ENCODE measurements around the gene TMTC4.
A peak's percentile ranks its signal among the peaks of the same experiment; 100 is the strongest.
"Not testable (repeated sequence)": the region's sequence is repeated elsewhere in the genome, so short reads cannot be mapped to it uniquely, and the experiment has no call there.

TMTC4 gene

DNA sequence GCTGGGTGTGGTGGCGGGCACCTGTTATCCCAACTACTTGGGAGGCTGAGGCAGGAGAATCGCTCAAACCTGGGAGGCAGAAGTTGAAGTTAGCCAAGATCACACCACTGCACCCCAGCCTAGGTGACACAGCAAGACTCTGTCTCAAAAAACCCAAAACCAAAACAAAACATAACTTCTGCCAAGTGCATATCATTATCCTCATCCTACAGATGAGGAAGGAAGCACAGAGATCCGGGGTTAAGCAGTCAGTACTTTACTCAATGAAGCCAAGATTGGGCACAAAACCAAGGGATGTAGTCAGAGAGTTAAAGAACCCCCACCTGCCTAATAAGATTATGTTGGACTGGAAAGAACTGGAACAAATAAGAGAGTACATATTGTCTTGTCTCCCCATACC is 5.5 kb upstream of the TMTC4 start:
- no peaks in the 10 kb centered on the region for H3K36me3 ChIP-seq
- no peak for TF ChIP-seq CTCF (IDR thresholded peaks at IDR 0.05)
- H3K4me1 ChIP-seq (ENCODE audit: control insufficient read depth in 1 of 2, insufficient read depth in 1 of 2, low read depth in 1 of 2, low read length in 1 of 2): peaks cover 6 to 7% of the 10 kb centered on the region in 2 experiments

GRCh38 chr13:100677128-100677527 is 2.5 kb upstream of the TMTC4 start:
- Histone ChIP-seq H3K27me3 (peaks cover 43% of the 10 kb centered on the region), H3K4me1 (ENCODE audit: control insufficient read depth in 1 of 2, insufficient read depth in 1 of 2, low read depth in 1 of 2, low read length in 1 of 2) (peaks cover 13 to 16% of the 10 kb centered on the region in 2 experiments)
- not testable (repeated sequence) for H3K4me3 ChIP-seq (ENCODE audit: low read depth in 1 of 2, low read length in 1 of 2); H3K9me3 ChIP-seq; H3K36me3 ChIP-seq; H3K27ac ChIP-seq

More for the DNA sequence above, 5.5 kb upstream of the TMTC4 start:
- Histone ChIP-seq H3K27me3 (peaks cover 23% of the 10 kb centered on the region), H3K9me3 (no peaks in the 10 kb centered on the region), H3K27ac (no peak overlapping the region), H3K4me3 (ENCODE audit: low read depth in 1 of 2, low read length in 1 of 2) (no peak overlapping the region)

DNA sequence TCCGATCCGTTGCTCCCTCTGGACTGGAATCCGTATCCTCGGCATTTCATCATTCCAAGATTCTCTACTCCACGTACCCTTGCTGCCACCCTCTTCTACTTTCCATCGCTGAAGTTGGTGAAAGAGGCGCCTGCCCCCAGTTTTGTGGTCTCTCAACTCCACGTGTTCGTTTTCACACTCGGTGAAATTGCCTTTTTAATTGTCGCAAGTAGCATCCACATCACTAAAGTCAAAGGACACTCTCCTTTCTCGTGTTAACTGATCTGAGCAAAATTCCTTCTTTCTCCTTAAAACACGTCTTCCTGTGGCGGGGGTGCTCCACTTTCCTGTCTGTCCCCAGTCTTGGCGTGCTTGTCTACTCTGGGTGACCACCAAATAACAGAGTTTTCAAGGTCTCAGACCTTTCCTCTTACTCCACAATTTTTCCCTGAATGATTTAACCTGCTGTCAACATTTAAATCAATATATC is 1.1 kb upstream of the TMTC4 start:
- no peak for TF ChIP-seq CTCF (IDR thresholded peaks at IDR 0.05)
- Histone ChIP-seq H3K4me1 (ENCODE audit: control insufficient read depth in 1 of 2, insufficient read depth in 1 of 2, low read depth in 1 of 2, low read length in 1 of 2) (peaks cover 13 to 16% of the 10 kb centered on the region in 2 experiments), H3K4me3 (ENCODE audit: low read depth in 1 of 2, low read length in 1 of 2) (peak overlapping the region; percentile 85 to 91), H3K27ac (no peak overlapping the region), H3K9me3 (no peaks in the 10 kb centered on the region), H3K36me3 (no peaks in the 10 kb centered on the region), H3K27me3 (peaks cover 45% of the 10 kb centered on the region)

- Histone ChIP-seq H3K27ac (peak overlapping the region; percentile 71), H3K4me3 (ENCODE audit: low read depth in 1 of 2, low read length in 1 of 2) (peak overlapping the region; percentile 85 to 91), H3K36me3 (no peaks in the 10 kb centered on the region), H3K9me3 (no peaks in the 10 kb centered on the region), H3K4me1 (ENCODE audit: control insufficient read depth in 1 of 2, insufficient read depth in 1 of 2, low read depth in 1 of 2, low read length in 1 of 2) (peaks cover 13 to 16% of the 10 kb centered on the region in 2 experiments), H3K27me3 (peaks cover 45% of the 10 kb centered on the region)
- peak; percentile 63 for TF ChIP-seq CTCF (IDR thresholded peaks at IDR 0.05)
Observed at GRCh38 chr13:100674872-100675660, 471 bp upstream of the TMTC4 start.

GRCh38 chr13:100673713-100674571 is 653 bp downstream of the TMTC4 start:
- Histone ChIP-seq H3K9me3 (no peaks in the 10 kb centered on the region), H3K36me3 (no peaks in the 10 kb centered on the region), H3K27ac (peak overlapping the region; percentile 71), H3K27me3 (peaks cover 45% of the 10 kb centered on the region), H3K4me3 (ENCODE audit: low read depth in 1 of 2, low read length in 1 of 2) (peak overlapping the region; percentile 85 to 91), H3K4me1 (ENCODE audit: control insufficient read depth in 1 of 2, insufficient read depth in 1 of 2, low read depth in 1 of 2, low read length in 1 of 2) (peaks cover 13 to 16% of the 10 kb centered on the region in 2 experiments)
- no peak for TF ChIP-seq CTCF (IDR thresholded peaks at IDR 0.05)
